IMR-90 (cell line): Measurements from ENCODE around the gene IGF1. TPM values are rescaled to one million over a fixed set of nuclear protein-coding genes. Genes with fewer than 3 reads are reported as not detected.

Experiments
- ATAC-seq: fragments of 200-7000 bp; cut with Tn5 transposase; 2 replicates; pipeline ENCODE4 v1.9.1; 2020; ENCODE audit warnings: low read depth, mild to moderate bottlenecking, moderate library complexity
- BruUV-seq: library from RNA; stranded (reverse); fragments of 400-500 nt; replicated peaks from 2 replicates; lab custom pipeline; 2021; lab: Mats Ljungman, UMichigan
- CTCF ChIA-PET: fragments of 300-600 bp; formaldehyde crosslinking; extraction: SDS; loops from one replicate; lab custom pipeline; 2021; ENCODE audit warnings: antibody characterized with exemption; lab: Yijun Ruan, JAX
- POLR2A ChIA-PET: fragments of 300-600 bp; sonication (Branson Sonifier 250); formaldehyde crosslinking; loops from one replicate; lab custom pipeline; 2022; ENCODE audit warnings: antibody characterized with exemption; ENCODE audit not compliant: unreplicated experiment; lab: Charles Lee
- DNase-seq: peaks from one replicate; pipeline ENCODE4 v3.0.0; 2013
- H2AFZ ChIP-seq: replicated peaks from 2 replicates; pipeline ENCODE3; 2013; ENCODE audit warnings: low read length, mild to moderate bottlenecking; ENCODE audit not compliant: poor library complexity
- H2AK5ac ChIP-seq: 2 replicates; pipeline ENCODE4 v1.6.1; 2013; ENCODE audit warnings: low read depth, low read length, inconsistent platforms
- H2AK9ac ChIP-seq: replicated peaks from 2 replicates; pipeline ENCODE3; 2013; ENCODE audit warnings: mild to moderate bottlenecking, low read depth, low read length, moderate library complexity; ENCODE audit not compliant: poor library complexity
- H2BK120ac ChIP-seq: 2 replicates; pipeline ENCODE4 v1.6.1; 2013; ENCODE audit warnings: low read depth, low read length, inconsistent platforms
- H2BK15ac ChIP-seq: 3 replicates; pipeline ENCODE4 v1.6.1; 2013; ENCODE audit warnings: low read depth, low read length, inconsistent platforms
- H2BK20ac ChIP-seq: 2 replicates; pipeline ENCODE4 v1.6.1; 2013; ENCODE audit warnings: low read depth, mild to moderate bottlenecking, inconsistent platforms, low read length, moderate library complexity
- H2BK5ac ChIP-seq: 2 replicates; pipeline ENCODE4 v1.6.1; 2013; ENCODE audit warnings: mild to moderate bottlenecking, low read depth, low read length, inconsistent platforms; ENCODE audit not compliant: poor library complexity, severe bottlenecking
- H3K14ac ChIP-seq: replicated peaks from 2 replicates; pipeline ENCODE4 v1.6.1; 2013; ENCODE audit warnings: low read depth, low read length, inconsistent platforms
- H3K18ac ChIP-seq: 2 replicates; pipeline ENCODE4 v1.6.1; 2013; ENCODE audit warnings: low read depth, low read length, control low read depth
- H3K23ac ChIP-seq: 2 replicates; pipeline ENCODE4 v1.6.1; 2013; ENCODE audit warnings: low read depth, low read length, inconsistent platforms
- H3K27ac ChIP-seq: 2 replicates; pipeline ENCODE4 v1.5.1; 2013; ENCODE audit warnings: mild to moderate bottlenecking, control low read depth, low read length; ENCODE audit not compliant: insufficient read depth
- H3K27me3 ChIP-seq: 2 replicates; pipeline ENCODE4 v1.6.1; 2013; ENCODE audit warnings: low read length; ENCODE audit not compliant: control insufficient read depth, insufficient read depth
- H3K36me3 ChIP-seq: 2 replicates; pipeline ENCODE4 v1.6.1; 2013; ENCODE audit warnings: low read length, mixed read lengths; ENCODE audit not compliant: control insufficient read depth, insufficient read depth
- H3K4ac ChIP-seq: 2 replicates; pipeline ENCODE4 v1.6.1; 2013; ENCODE audit warnings: low read depth, low read length, inconsistent platforms
- H3K4me1 ChIP-seq: 2 replicates; pipeline ENCODE4 v1.6.1; 2013; ENCODE audit warnings: low read length, mixed read lengths; ENCODE audit not compliant: control insufficient read depth, insufficient read depth
- H3K4me2 ChIP-seq: 2 replicates; pipeline ENCODE4 v1.6.1; 2013; ENCODE audit warnings: low read depth, mild to moderate bottlenecking, control low read depth, low read length, moderate library complexity
- H3K4me3 ChIP-seq: 2 replicates; pipeline ENCODE4 v1.5.1; 2013; ENCODE audit warnings: low read depth, mild to moderate bottlenecking, control low read depth, low read length, moderate library complexity; ENCODE audit not compliant: insufficient read depth
- H3K56ac ChIP-seq: 2 replicates; pipeline ENCODE4 v1.6.1; 2013; ENCODE audit warnings: low read length, inconsistent platforms; ENCODE audit not compliant: insufficient read depth; ENCODE audit errors: extremely low read depth
- H3K79me1 ChIP-seq, 2 experiments: 2 replicates each; pipeline ENCODE4 v1.6.1; 2013; ENCODE audit warnings: low read length in 2 of 2, inconsistent platforms in 1 of 2, low read depth in 1 of 2
- H3K9ac ChIP-seq: 2 replicates; pipeline ENCODE4 v1.6.1; 2013; ENCODE audit warnings: low read depth, low read length, control low read depth
- H3K9me1 ChIP-seq: 2 replicates; pipeline ENCODE4 v1.6.1; 2013; ENCODE audit warnings: low read length, inconsistent platforms; ENCODE audit not compliant: insufficient read depth
- H3K9me3 ChIP-seq: 2 replicates; pipeline ENCODE4 v1.6.1; 2013; ENCODE audit warnings: low read length; ENCODE audit not compliant: control insufficient read depth, insufficient read depth
- H4K20me1 ChIP-seq: 2 replicates; pipeline ENCODE4 v1.6.1; 2013; ENCODE audit warnings: low read length, inconsistent platforms; ENCODE audit not compliant: insufficient read depth
- H4K5ac ChIP-seq: 2 replicates; pipeline ENCODE4 v1.6.1; 2013; ENCODE audit warnings: mild to moderate bottlenecking, low read depth, low read length, control low read depth
- H4K8ac ChIP-seq, 2 experiments: 2 replicates each; pipeline ENCODE4 v1.6.1; 2013; ENCODE audit warnings: low read depth in 2 of 2, low read length in 2 of 2, control low read depth in 1 of 2, inconsistent platforms in 1 of 2
- H4K91ac ChIP-seq: 2 replicates; pipeline ENCODE4 v1.6.1; 2013; ENCODE audit warnings: low read depth, low read length, inconsistent platforms; ENCODE audit not compliant: insufficient read depth
- BHLHE40 ChIP-seq: fragments of 150-350 bp; IDR thresholded peaks from 2 replicates; pipeline ENCODE4 v1.6.1; 2016; ENCODE audit warnings: mild to moderate bottlenecking, low read depth, low read length
- CTCF ChIP-seq: conservative IDR thresholded peaks from 2 replicates; pipeline ENCODE4 v1.5.1; 2012; ENCODE audit warnings: mild to moderate bottlenecking, low read depth, low read length, improper control_type of control experiment
- NFE2L2 ChIP-seq: fragments of 150-350 bp; IDR thresholded peaks from 2 replicates; pipeline ENCODE4 v1.6.1; 2016; ENCODE audit warnings: low read depth, mild to moderate bottlenecking, low read length
- RFX5 ChIP-seq: IDR thresholded peaks from 2 replicates; pipeline ENCODE4 v1.8.0; 2012; ENCODE audit warnings: low read depth, mild to moderate bottlenecking, low read length, moderate library complexity
- WGBS, 2 experiments: methylation state at CpG; one replicate each; pipeline versions ENCODE4 v1.1.5 to v1.1.7; 2013; ENCODE audit warnings: missing lambda C conversion rate in 2 of 2; ENCODE audit not compliant: insufficient read length in 1 of 2; ENCODE audit errors: extremely low coverage in 2 of 2; 5-methylcytosine and 5-hydroxymethylcytosine counted together
- dilution Hi-C: fragments of 300-500 bp; cut with HindIII; formaldehyde crosslinking; loops from one replicate; pipeline ENCODE4 v1.14.3; 2018; ENCODE audit warnings: low sequenced_read_pairs; ENCODE audit not compliant: unreplicated experiment
- in situ Hi-C: fragments of 300-500 bp; cut with MboI; formaldehyde crosslinking; loops from 3 replicates; pipeline ENCODE4 v1.14.3; 2019; ENCODE audit warnings: low sequenced_read_pairs, inconsistent platforms, mixed read lengths
- intact Hi-C: fragments of 100-400 bp; cut with micrococcal nuclease; formaldehyde crosslinking; loops from 2 replicates; pipeline ENCODE4 v1.10.0; 2022
- polyA plus RNA-seq, 3 experiments: library from polyadenylated mRNA; depleted of rRNA; stranded (reverse); fragments of >200 nt; gene quantifications; 2 replicates each; pipeline ENCODE4 v1.2.3, GENCODE V29; 2012; ENCODE audit warnings: low replicate concordance in 1 of 3
- total RNA-seq: library from RNA; depleted of rRNA; stranded (reverse); fragments of >200 nt; gene quantifications from 2 replicates; pipeline ENCODE4 v1.2.3, GENCODE V29; 2012

IGF1 gene
- total and polyA plus RNA-seq, 2 of the 4 experiments (the other 2 are of a cell fraction), result under 0.01 to 0.12 TPM

- H3K4me3 ChIP-seq, result no peak overlapping the region
- no peak overlapping the region for H2BK20ac ChIP-seq
- H3K4ac ChIP-seq, result no peak overlapping the region
- no peak overlapping the region for H2BK120ac ChIP-seq
- H3K23ac ChIP-seq, result no peak overlapping the region
- no peak overlapping the region for H4K5ac ChIP-seq
- no peak for DNase-seq
- H3K9ac ChIP-seq, result no peak overlapping the region
- H4K91ac ChIP-seq, result no peak overlapping the region
- no peak overlapping the region for H2BK5ac ChIP-seq
- no peak for TF ChIP-seq RFX5
- TF ChIP-seq CTCF, result no peak
- no peak for TF ChIP-seq NFE2L2
- TF ChIP-seq BHLHE40, result no peak
- dilution Hi-C loops (no loop called here), in situ Hi-C loops (no loop called here), intact Hi-C loops (loop anchor here (10.0 kb wide), 1 partner anchor 897 kb away; no protein-coding TSS in a partner anchor)
- no peaks in the 10 kb centered on the region for H3K4me1 ChIP-seq
- no peak overlapping the region for H2AK9ac ChIP-seq
- ATAC-seq, result no peak
- CTCF ChIA-PET, result no interaction called here
- no peaks in the 10 kb centered on the region for H3K27me3 ChIP-seq
- H2AFZ ChIP-seq, result no peak overlapping the region
- POLR2A ChIA-PET, result no interaction called here
- H3K9me1 ChIP-seq, result no peaks in the 10 kb centered on the region
- H2BK15ac ChIP-seq, result no peak overlapping the region
- no peak overlapping the region for H2AK5ac ChIP-seq
- H3K27ac ChIP-seq, result no peak overlapping the region
- H3K4me2 ChIP-seq, result no peak overlapping the region
- H4K20me1 ChIP-seq, result no peaks in the 10 kb centered on the region
- no peaks in the 10 kb centered on the region for H3K79me1 ChIP-seq
- no peak overlapping the region for H3K18ac ChIP-seq
- no peak overlapping the region for H3K56ac ChIP-seq
- peaks cover 2% of the 10 kb centered on the region; the same call in 1 of the 2 replicates for H3K9me3 ChIP-seq
- no peak overlapping the region for H3K14ac ChIP-seq
- WGBS, 2 experiments, result no CpG with 5 or more reads among the region's 4 CpGs
- no TSS peak for BruUV-seq
- no peaks in the 10 kb centered on the region for H3K36me3 ChIP-seq
- no peak overlapping the region for H4K8ac ChIP-seq
Observed at GRCh38 chr12:102351322-102351721, 129.0 kb downstream of the IGF1 start.
